ENCODE measurements around the gene CCNB3. TPM values are rescaled to one million over a fixed set of nuclear protein-coding genes. Genes with fewer than 3 reads are reported as not detected.
A peak's percentile ranks its signal among the peaks of the same experiment; 100 is the strongest.

Gene CCNB3, protein sequence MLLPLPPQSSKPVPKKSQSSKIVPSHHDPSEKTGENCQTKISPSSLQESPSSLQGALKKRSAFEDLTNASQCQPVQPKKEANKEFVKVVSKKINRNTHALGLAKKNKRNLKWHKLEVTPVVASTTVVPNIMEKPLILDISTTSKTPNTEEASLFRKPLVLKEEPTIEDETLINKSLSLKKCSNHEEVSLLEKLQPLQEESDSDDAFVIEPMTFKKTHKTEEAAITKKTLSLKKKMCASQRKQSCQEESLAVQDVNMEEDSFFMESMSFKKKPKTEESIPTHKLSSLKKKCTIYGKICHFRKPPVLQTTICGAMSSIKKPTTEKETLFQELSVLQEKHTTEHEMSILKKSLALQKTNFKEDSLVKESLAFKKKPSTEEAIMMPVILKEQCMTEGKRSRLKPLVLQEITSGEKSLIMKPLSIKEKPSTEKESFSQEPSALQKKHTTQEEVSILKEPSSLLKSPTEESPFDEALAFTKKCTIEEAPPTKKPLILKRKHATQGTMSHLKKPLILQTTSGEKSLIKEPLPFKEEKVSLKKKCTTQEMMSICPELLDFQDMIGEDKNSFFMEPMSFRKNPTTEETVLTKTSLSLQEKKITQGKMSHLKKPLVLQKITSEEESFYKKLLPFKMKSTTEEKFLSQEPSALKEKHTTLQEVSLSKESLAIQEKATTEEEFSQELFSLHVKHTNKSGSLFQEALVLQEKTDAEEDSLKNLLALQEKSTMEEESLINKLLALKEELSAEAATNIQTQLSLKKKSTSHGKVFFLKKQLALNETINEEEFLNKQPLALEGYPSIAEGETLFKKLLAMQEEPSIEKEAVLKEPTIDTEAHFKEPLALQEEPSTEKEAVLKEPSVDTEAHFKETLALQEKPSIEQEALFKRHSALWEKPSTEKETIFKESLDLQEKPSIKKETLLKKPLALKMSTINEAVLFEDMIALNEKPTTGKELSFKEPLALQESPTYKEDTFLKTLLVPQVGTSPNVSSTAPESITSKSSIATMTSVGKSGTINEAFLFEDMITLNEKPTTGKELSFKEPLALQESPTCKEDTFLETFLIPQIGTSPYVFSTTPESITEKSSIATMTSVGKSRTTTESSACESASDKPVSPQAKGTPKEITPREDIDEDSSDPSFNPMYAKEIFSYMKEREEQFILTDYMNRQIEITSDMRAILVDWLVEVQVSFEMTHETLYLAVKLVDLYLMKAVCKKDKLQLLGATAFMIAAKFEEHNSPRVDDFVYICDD (N-terminal part only)
- 0.18 TPM in 1 of 2 replicates, not detected in the other for total RNA-seq (2011; cell fraction: chromatin; rRNA removed; ENCODE audit: low replicate concordance)
- not detected in 2 replicates for total RNA-seq (2011; cell fraction: nucleolus; rRNA removed)
- not detected in 2 replicates for total RNA-seq (2011; cell fraction: nucleoplasm; rRNA removed)
- 0.09 and 0.12 TPM in 2 replicates for total RNA-seq (2014; rRNA removed)
- total RNA-seq (2014; rRNA removed; fragmentation: Illumina TruSeq; extraction: Trizol), result 0.03 TPM in 1 of 2 replicates, not detected in the other
- 0.11 TPM in 1 of 2 replicates, not detected in the other for total RNA-seq (2015; rRNA removed; fragmentation: Illumina TruSeq; extraction: Trizol)
- not detected in 2 replicates for total RNA-seq (2021)
- polyA plus RNA-seq (2011; rRNA removed), result 0.14 and 0.25 TPM in 2 replicates
- 0.13 TPM in 1 of 2 replicates, not detected in the other for polyA plus RNA-seq (2011; cell fraction: cytosol; rRNA removed)
- 0.10 and 0.13 TPM in 2 replicates for polyA plus RNA-seq (2011; cell fraction: nucleus; rRNA removed)
- polyA plus RNA-seq (2012), result 0.14 and 0.36 TPM in 2 replicates
- 0.04 and 0.06 TPM in 2 replicates for polyA plus RNA-seq (2014; fragmentation: Illumina TruSeq; extraction: Trizol)
- polyA plus RNA-seq (2014; fragmentation: Nextera tagmentation; extraction: Ambion mirVana), result under 1 TPM in 1 of 2 experiments, not detected in 1; 0.06 TPM
- polyA plus RNA-seq (2014; rRNA removed), result 0.05 TPM in 1 of 2 replicates, not detected in the other
- polyA minus RNA-seq (2011; rRNA and poly(A)+ RNA removed), result 0.07 and 0.18 TPM in 2 replicates
- polyA minus RNA-seq (2011; cell fraction: cytosol; rRNA and poly(A)+ RNA removed), result not detected in 2 replicates
- 0.11 TPM in 1 of 2 replicates, not detected in the other for polyA minus RNA-seq (2011; cell fraction: nucleus; rRNA and poly(A)+ RNA removed)
- percentile 5 among the genes with signal in this experiment for Bru-seq, nascent RNA
- BruChase-seq, experiment 1, labeled RNA remaining after a 2-hour chase, result percentile 5 among the genes with signal in this experiment
- percentile 8 among the genes with signal in this experiment for BruChase-seq, experiment 2, labeled RNA remaining after a 6-hour chase
- long read RNA-seq, experiment 1, result 0 reads
- long read RNA-seq, experiment 2, result 0 reads
- long read RNA-seq, experiment 3, result 0 reads

DNA sequence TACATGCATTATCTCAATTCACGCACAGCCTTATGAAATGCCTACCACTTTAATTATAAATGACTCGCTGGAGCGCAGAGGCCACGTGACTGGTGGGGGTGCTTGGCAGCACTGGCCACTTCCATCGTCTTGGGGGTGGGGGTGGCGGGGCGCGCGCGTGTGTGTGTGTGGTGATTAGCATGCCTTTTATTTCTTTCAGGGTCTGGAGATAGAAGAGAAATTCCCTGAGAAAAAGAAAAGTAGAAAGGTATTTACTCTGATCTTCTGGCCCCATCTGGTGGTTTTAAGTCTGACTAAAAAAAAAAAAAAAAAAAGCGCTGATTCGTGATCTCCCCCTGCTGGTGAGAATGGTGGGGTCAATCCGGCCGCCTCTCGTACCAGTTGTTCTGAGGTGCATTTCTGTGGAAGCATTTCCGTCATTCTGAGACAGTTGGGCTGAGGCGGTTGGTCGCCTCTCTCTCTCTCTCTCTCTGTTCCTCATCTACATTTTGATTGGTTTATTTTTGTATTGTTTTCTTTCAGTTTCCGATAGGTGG lies at the start of gene CCNB3:
Gene CCNB3 (plus strand): TSS at position 402 of the 536 bp plus-strand sequence. CDS start 80,399 bp downstream, outside the sequence.
- peaks cover 0 to 5% of the 10 kb centered on the region in 2 experiments; a peak in 2 of 5 replicates for H3K4me1 ChIP-seq (replicated peaks in 1 of 2; ENCODE audit: control insufficient read depth in 2 of 2, insufficient read depth in 2 of 2, low read length in 2 of 2)
- H3K27ac ChIP-seq (ENCODE audit: extremely low read depth, low read depth, low read length), result no peak within 1 kb of the TSS; the same call in 2 of the 3 replicates
- no peaks in the 10 kb centered on the region for H3K27me3 ChIP-seq (ENCODE audit: control insufficient read depth in 2 of 2, insufficient read depth in 2 of 2, low read length in 2 of 2)
- no TSS peak for BruUV-seq (replicated peaks)
- in situ Hi-C loops (cut with MboI), result loop anchor here (5.0 to 25.0 kb wide), 4 partner anchors 102 to 1567 kb away; no protein-coding TSS in a partner anchor
- no peaks in the 10 kb centered on the region for H3K9me3 ChIP-seq (replicated peaks; ENCODE audit: control insufficient read depth, insufficient read depth, low read depth, low read length)
- intact Hi-C loops (cut with micrococcal nuclease), result loop anchor here (1.0 to 2.0 kb wide), 4 partner anchors 104 to 1574 kb away; no protein-coding TSS in a partner anchor
- peak; percentile 87 for FAIRE-seq
- H4K20me1 ChIP-seq (replicated peaks; ENCODE audit: control insufficient read depth, insufficient read depth, low read length), result no peaks in the 10 kb centered on the region
- H3K4me3 ChIP-seq, result no peak within 1 kb of the TSS
- ATAC-seq, result peak; percentile 93
- H3K36me3 ChIP-seq (ENCODE audit: control insufficient read depth, insufficient read depth, low read length), result no peaks in the 10 kb centered on the region
- ChIA-PET CTCF (ENCODE audit: low intra/inter-chr PET ratio) (interaction anchor here (0.6 to 1.8 kb wide), 10 partner anchors 55 to 363 kb away, joined by 3 to 35 read pairs (median 5); no protein-coding TSS in a partner anchor), POLR2A (no interaction called here)
- H3K9ac ChIP-seq (ENCODE audit: insufficient read depth in 1 of 2, low read depth in 2 of 2, low read length in 2 of 2), result peak within 1 kb of the TSS in 1 of 2 experiments; percentile 19; a peak in 1 of 4 replicates
- DNase-seq (ENCODE audit: extremely low read depth in 1 of 4, low spot score in 3 of 4), result peak; percentile 53 to 71 (median 62)
- peak within 1 kb of the TSS; percentile 32 for H3K4me2 ChIP-seq (ENCODE audit: insufficient read depth, low read length)
- WGBS (ENCODE audit: insufficient coverage, low coverage, missing lambda C conversion rate), result 3% methylated on average over 10 of the region's 19 CpGs
- H3K79me2 ChIP-seq (ENCODE audit: control insufficient read depth, insufficient read depth, low read length), result no peaks in the 10 kb centered on the region
- H2AFZ ChIP-seq (ENCODE audit: low read depth, low read length), result peak within 1 kb of the TSS; percentile 57
- H3K9me1 ChIP-seq (ENCODE audit: control insufficient read depth, insufficient read depth, low read length), result no peaks in the 10 kb centered on the region
- no peak for TF ChIP-seq ELF1 (tag; IDR thresholded peaks at IDR 0.05)
- TF ChIP-seq, protein P1, sequence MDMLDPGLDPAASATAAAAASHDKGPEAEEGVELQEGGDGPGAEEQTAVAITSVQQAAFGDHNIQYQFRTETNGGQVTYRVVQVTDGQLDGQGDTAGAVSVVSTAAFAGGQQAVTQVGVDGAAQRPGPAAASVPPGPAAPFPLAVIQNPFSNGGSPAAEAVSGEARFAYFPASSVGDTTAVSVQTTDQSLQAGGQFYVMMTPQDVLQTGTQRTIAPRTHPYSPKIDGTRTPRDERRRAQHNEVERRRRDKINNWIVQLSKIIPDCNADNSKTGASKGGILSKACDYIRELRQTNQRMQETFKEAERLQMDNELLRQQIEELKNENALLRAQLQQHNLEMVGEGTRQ (CRISPR knock-in tag; IDR thresholded peaks at IDR 0.05), result peak; percentile 81
- peak; percentile 82 for TF ChIP-seq ATF7 (IDR thresholded peaks at IDR 0.05)
- TF ChIP-seq, protein P2, sequence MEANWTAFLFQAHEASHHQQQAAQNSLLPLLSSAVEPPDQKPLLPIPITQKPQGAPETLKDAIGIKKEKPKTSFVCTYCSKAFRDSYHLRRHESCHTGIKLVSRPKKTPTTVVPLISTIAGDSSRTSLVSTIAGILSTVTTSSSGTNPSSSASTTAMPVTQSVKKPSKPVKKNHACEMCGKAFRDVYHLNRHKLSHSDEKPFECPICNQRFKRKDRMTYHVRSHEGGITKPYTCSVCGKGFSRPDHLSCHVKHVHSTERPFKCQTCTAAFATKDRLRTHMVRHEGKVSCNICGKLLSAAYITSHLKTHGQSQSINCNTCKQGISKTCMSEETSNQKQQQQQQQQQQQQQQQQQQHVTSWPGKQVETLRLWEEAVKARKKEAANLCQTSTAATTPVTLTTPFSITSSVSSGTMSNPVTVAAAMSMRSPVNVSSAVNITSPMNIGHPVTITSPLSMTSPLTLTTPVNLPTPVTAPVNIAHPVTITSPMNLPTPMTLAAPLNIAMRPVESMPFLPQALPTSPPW (CRISPR knock-in tag; IDR thresholded peaks at IDR 0.05), result 0 out of 2 replicates have a peak, but pooled peaks have one; percentile 21
- TF ChIP-seq MYBL2 (IDR thresholded peaks at IDR 0.05; ENCODE audit: low read depth), result peak; percentile 62
- no peak for TF ChIP-seq MYBL2 (CRISPR knock-in tag; IDR thresholded peaks at IDR 0.05; ENCODE audit: borderline replicate concordance)

All from K562 (cell line).